IPS-18c (cell line): ENCODE data around the gene IFNA16.
"Not testable (repeated sequence)": the region's sequence is repeated elsewhere in the genome, so short reads cannot be mapped to it uniquely, and the experiment has no call there.

Experiments
- H3K4me3 ChIP-seq: 2 replicates; pipeline ENCODE4 v1.7.0; 2013; ENCODE audit warnings: low read depth, mild to moderate bottlenecking, low read length, moderate library complexity; ENCODE audit not compliant: insufficient read depth
- H3K9me3 ChIP-seq: one replicate; pipeline ENCODE4 v1.6.1; 2013; ENCODE audit warnings: mild to moderate bottlenecking, low read length, moderate library complexity; ENCODE audit not compliant: control insufficient read depth, insufficient read depth

The IFNA16 gene

DNA sequence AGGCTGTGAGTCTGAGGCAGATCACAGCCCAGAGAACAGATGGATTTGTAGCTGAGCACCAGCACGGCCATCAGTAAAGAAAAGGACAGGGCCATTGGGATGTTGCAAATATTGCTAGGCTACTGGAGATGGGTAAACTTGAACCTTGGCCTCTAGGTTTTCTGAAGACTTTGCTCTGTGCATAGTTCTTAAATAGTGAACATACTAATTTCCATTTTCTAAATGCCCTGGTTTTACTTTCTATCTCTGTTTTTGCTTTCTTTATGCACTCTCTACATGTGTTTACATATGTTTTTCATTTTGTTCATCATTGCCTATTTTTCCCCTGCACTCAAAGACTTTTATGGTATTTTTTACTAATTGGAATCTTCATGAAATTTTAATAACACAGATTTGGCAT, at the start of gene IFNA16:
TSS of gene IFNA16 (minus strand) at position 101 of the 400 bp plus-strand sequence. CDS start at position 95, 6 bp downstream.
- H3K9me3 ChIP-seq, H3K4me3 ChIP-seq: not testable (repeated sequence)

DNA sequence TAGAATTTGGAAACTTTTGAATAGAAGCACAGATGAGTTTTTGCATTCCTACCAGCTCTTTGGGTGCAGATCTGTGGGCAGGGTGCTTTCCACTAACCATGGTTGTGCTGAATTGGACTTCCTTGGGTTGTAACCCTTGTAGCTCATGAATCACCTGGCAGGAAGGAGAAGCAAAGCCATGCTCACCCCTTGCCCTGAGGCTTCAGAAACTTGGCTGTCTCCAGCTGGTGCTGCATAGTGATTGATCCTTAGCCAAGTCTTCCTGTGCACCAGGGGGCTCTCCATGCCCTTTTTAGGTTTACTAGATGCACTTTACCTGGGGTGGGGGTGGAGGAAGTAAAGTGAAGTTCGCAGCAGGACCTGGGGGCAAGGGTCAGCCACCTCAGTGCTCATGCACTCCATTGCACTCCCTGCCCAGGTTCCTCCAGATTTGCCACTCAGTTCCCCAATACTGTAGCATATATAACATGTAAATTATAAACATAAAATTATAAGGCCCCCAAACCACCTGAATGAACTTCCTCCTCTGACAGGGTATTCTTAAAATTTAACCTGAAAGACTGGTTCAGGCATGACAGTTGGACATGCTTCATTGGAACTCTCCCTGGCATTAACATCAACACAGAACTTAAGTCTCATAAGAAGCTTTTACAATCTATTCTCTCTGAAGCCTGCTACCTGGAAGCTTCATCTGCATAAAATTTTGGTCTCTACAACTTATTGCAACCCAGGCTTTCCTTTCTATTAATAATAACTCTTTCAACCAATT, 48.5 kb upstream of the IFNA16 start:
- Histone ChIP-seq H3K9me3 (no peaks in the 10 kb centered on the region), H3K4me3 (no peak overlapping the region)

- H3K9me3 ChIP-seq, result peaks cover 2% of the 10 kb centered on the region
Observed at GRCh38 chr9:21255538-21256212, 38.6 kb upstream of the IFNA16 start.

GRCh38 chr9:21252721-21253547, 35.8 kb upstream of the IFNA16 start:
- no peak overlapping the region for H3K4me3 ChIP-seq

More at GRCh38 chr9:21255538-21256212, 38.6 kb upstream of the IFNA16 start:
- H3K4me3 ChIP-seq, result no peak overlapping the region

DNA sequence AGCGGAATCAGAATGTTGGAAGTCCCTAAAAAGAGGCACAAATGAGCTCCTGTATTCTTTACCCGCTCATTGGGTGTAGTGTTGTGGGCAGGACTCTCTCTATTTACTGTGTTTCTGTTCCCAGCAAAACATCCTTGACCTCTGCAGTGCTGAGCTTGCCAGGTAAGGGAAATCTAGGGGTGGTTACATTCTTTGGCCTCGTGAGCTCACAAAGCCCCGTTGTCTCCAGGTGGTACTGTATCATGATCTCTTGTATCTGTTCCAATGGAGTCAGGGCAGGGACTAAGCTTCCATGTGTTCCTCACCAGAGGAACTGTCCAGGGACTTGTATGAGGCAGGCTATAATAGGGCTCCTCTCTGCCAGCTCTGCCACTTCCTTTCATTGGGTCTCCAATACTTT, 34.5 kb upstream of the IFNA16 start:
- H3K4me3 ChIP-seq, result no peak overlapping the region

More at GRCh38 chr9:21252721-21253547, 35.8 kb upstream of the IFNA16 start:
- no peaks in the 10 kb centered on the region for H3K9me3 ChIP-seq

GRCh38 chr9:21251190-21251589, 34.1 kb upstream of the IFNA16 start:
- H3K9me3 ChIP-seq, result no peaks in the 10 kb centered on the region

More for the DNA sequence above, 34.5 kb upstream of the IFNA16 start:
- H3K9me3 ChIP-seq, result no peaks in the 10 kb centered on the region

DNA sequence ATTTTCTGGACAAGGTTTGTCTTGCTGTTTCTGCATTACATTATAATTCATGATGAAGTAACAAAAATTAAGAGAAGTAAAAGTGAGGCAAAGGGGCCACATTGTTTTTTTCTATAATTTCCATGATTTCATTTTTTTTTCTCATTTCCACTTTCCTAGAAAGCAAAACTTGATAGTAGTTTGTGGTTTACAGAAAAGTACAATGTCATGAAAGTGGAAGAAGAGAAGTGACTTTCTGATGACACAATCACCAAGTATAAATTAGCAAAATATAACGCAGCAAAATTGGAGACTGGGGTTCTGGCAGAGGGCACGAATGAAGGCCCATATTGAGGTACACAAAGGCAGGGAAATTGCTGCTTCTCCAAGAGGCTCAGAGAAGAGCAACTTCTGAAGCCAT, 27.7 kb upstream of the IFNA16 start:
- H3K4me3 ChIP-seq, result no peak overlapping the region
- no peaks in the 10 kb centered on the region for H3K9me3 ChIP-seq

More at GRCh38 chr9:21251190-21251589, 34.1 kb upstream of the IFNA16 start:
- no peak overlapping the region for H3K4me3 ChIP-seq

DNA sequence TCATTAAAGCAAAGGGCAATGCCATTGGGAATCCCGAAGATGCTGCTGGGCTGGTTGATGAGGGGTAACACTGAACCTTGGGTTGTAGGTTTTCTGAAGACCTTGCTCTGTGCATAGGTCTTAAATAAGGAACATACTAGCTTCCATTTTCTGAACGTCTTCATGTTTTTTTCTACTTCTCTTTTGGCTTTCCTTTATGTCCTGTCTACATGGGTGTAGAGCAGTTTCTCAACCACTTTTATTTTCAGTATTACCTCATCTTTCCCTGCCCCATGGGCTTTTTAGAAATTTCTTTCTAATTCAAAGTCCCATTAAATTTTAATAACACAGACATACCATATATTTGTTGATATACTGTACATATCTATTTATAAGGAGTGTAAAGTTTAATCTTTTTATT, 22.8 kb upstream of the IFNA16 start, which contains the start of gene IFNA14:
TSS of gene IFNA14 (minus strand) at position 95 of the 400 bp plus-strand sequence. CDS start at position 25, 70 bp downstream.
- no peaks in the 10 kb centered on the region for H3K9me3 ChIP-seq
- no peak within 1 kb of the TSS for H3K4me3 ChIP-seq

DNA sequence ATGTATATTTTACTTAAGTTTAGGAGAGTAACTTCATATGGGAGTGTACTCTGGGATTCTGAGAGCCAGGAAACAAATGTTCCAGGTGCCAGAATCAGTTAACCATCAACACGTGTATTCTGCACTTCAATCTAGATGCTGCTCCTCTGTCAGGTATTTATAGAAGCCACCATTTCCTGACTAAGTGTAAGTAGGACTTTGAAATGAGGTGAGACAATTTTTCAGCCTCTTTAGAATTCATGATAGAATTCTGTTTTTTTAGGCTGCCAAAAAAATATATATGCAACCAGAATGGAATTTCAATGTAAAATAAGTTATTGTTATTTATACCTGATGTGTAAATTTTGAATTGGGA, 19.2 kb upstream of the IFNA16 start:
- H3K9me3 ChIP-seq, H3K4me3 ChIP-seq: not testable (repeated sequence)

GRCh38 chr9:21235468-21236359, 18.6 kb upstream of the IFNA16 start:
- H3K9me3 ChIP-seq, H3K4me3 ChIP-seq: not testable (repeated sequence)

GRCh38 chr9:21234153-21234687, 17.1 kb upstream of the IFNA16 start:
- no peak overlapping the region for H3K4me3 ChIP-seq
- no peaks in the 10 kb centered on the region for H3K9me3 ChIP-seq

DNA sequence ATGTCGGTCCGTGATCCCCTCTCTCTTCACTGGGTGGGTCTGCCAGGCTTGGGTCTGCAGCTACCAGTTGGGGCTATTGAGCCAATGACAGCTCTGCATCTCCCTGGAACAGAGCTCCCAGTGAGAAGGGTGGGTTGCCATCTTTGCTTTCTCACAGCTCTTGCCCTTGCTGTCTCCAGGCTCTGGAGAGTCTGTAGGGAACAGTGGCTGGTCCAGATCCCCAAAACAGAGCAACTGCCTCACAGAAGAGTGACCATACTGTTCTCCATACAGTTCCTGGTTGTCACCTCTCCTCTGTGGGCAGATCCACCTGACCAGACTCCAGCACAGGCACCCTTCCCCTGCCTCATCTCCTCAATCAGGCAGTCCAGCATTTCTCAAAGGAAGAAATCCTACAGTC, 16.1 kb upstream of the IFNA16 start:
- no peaks in the 10 kb centered on the region for H3K9me3 ChIP-seq
- H3K4me3 ChIP-seq, result no peak overlapping the region

- Histone ChIP-seq H3K9me3 (no peaks in the 10 kb centered on the region), H3K4me3 (no peak within 1 kb of the TSS)
Observed at GRCh38 chr9:21228122-21228521, 11.0 kb upstream of the IFNA16 start, which contains the start of gene IFNA17. TSS of gene IFNA17 (minus strand) at chr9:21228222. CDS start at chr9:21228173, 49 bp downstream.

DNA sequence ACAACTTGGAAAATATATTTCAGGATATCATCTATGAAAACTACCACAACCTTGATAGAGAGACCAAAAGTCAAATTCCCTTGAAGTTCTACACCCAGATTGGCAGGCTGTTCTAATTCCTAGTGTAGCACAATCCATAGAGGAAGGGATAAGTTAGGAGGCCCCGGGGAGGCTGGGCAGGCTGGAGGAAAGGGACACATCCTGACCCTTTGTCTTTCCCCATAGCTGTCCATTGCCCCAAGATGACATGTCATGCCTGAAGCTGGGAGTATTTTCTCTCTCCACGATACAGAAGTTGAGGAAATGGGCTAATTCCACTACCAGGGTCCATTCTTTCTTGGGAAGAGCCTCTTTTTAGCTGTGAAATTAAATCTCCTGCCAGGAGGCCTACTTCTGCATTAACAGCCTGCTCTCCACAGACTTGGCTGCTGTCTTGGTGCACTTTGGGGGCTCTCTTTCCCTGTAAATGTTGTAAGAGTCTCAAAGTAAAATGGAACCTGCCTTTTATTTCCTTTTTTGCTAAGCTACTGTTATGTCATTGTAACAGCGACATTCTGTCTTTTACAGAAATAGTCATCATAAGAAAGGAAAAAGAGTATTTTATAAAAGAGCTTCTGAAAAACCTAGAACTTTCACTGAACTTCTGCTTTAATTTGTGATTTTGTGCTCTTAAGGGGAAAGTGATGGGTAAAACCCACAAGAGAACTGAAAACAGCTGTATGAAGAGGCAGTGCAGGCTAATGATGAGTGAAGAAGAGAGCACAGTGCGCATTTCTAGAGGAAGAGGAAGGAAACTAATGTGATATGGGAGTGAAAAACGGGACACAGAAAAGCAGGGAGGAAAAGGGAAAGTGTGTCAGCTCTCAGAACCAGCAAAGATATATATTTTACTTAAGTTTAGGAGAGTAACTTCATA, 3.4 kb downstream of the IFNA16 start:
- not testable (repeated sequence) for H3K9me3 ChIP-seq, H3K4me3 ChIP-seq

- H3K4me3 ChIP-seq, H3K9me3 ChIP-seq: not testable (repeated sequence)
Observed at GRCh38 chr9:21212160-21212559, 5.0 kb downstream of the IFNA16 start.
